Measurements from ENCODE around the gene ADD3. TPM values are rescaled to one million over a fixed set of nuclear protein-coding genes. Genes with fewer than 3 reads are reported as not detected.
A peak's percentile ranks its signal among the peaks of the same experiment; 100 is the strongest.

Gene ADD3
- total RNA-seq, 1 experiment from 2014 or later, result 32.4 TPM

- no peaks in the 10 kb centered on the region for H3K36me3 ChIP-seq (ENCODE audit: control insufficient read depth, insufficient read depth, low read length)
- no peaks in the 10 kb centered on the region for H3K4me1 ChIP-seq (ENCODE audit: control insufficient read depth, insufficient read depth, low read length)
- no peak overlapping the region for H3K4me3 ChIP-seq (ENCODE audit: low read depth in 2 of 2, low read length in 2 of 2)
- POLR2A ChIA-PET, result no interaction called here
- intact Hi-C loops (cut with micrococcal nuclease; ENCODE audit: unreplicated experiment) (loop anchor here (1.0 to 5.0 kb wide), 4 partner anchors 70 to 410 kb away; partner anchors contain the start of gene MXI1), in situ Hi-C loops (cut with HindIII; ENCODE audit: low pct_unique_long_range_greater_than_20kb, low sequenced_read_pairs) (no loop called here)
- no peak overlapping the region for H3K27ac ChIP-seq (ENCODE audit: low read length)
- BruUV-seq (replicated peaks), result no TSS peak
- H3K9me3 ChIP-seq (ENCODE audit: control insufficient read depth, insufficient read depth, low read depth, low read length), result no peaks in the 10 kb centered on the region
- TF ChIP-seq, protein P1, sequence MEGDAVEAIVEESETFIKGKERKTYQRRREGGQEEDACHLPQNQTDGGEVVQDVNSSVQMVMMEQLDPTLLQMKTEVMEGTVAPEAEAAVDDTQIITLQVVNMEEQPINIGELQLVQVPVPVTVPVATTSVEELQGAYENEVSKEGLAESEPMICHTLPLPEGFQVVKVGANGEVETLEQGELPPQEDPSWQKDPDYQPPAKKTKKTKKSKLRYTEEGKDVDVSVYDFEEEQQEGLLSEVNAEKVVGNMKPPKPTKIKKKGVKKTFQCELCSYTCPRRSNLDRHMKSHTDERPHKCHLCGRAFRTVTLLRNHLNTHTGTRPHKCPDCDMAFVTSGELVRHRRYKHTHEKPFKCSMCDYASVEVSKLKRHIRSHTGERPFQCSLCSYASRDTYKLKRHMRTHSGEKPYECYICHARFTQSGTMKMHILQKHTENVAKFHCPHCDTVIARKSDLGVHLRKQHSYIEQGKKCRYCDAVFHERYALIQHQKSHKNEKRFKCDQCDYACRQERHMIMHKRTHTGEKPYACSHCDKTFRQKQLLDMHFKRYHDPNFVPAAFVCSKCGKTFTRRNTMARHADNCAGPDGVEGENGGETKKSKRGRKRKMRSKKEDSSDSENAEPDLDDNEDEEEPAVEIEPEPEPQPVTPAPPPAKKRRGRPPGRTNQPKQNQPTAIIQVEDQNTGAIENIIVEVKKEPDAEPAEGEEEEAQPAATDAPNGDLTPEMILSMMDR (IDR thresholded peaks at IDR 0.05), result peak; percentile 78; the same call in 1 of the 2 replicates
- TF ChIP-seq REST (IDR thresholded peaks at IDR 0.05; ENCODE audit: insufficient read depth in 1 of 2, low read depth in 2 of 2, low read length in 1 of 2) (no peak), TCF7L2 (IDR thresholded peaks at IDR 0.05; ENCODE audit: low read depth, low read length) (no peak), SIN3A (IDR thresholded peaks at IDR 0.05; ENCODE audit: borderline replicate concordance, insufficient read depth, low read depth, low read length) (no peak), POLR2AphosphoS5 (IDR thresholded peaks at IDR 0.05; ENCODE audit: low read depth, low read length) (no peak)
- peak; percentile 59 for DNase-seq (ENCODE audit: low read depth, low spot score)
- CTCF ChIA-PET, result interaction anchor here (1.1 to 1.6 kb wide), 2 partner anchors 8 to 141 kb away, joined by 4 to 5 read pairs; no protein-coding TSS in a partner anchor
- ATAC-seq, result peak; percentile 84
- H3K27me3 ChIP-seq (ENCODE audit: control insufficient read depth, insufficient read depth, low read length), result no peaks in the 10 kb centered on the region
Observed at GRCh38 chr10:110137142-110137545, 129.4 kb downstream of the ADD3 start.

- Histone ChIP-seq H3K4me3 (ENCODE audit: low read depth in 2 of 2, low read length in 2 of 2) (no peak overlapping the region), H3K27ac (ENCODE audit: low read length) (no peak overlapping the region), H3K27me3 (ENCODE audit: control insufficient read depth, insufficient read depth, low read length) (no peaks in the 10 kb centered on the region; the same call in 1 of the 2 replicates), H3K36me3 (ENCODE audit: control insufficient read depth, insufficient read depth, low read length) (no peaks in the 10 kb centered on the region), H3K4me1 (ENCODE audit: control insufficient read depth, insufficient read depth, low read length) (no peaks in the 10 kb centered on the region), H3K9me3 (ENCODE audit: control insufficient read depth, insufficient read depth, low read depth, low read length) (no peaks in the 10 kb centered on the region)
- ChIA-PET CTCF (interaction anchor here (0.6 to 1.6 kb wide), 9 partner anchors 10 to 1991 kb away, joined by 3 to 6 read pairs (median 4); partner anchors contain the start of gene SMNDC1), POLR2A (no interaction called here)
- TF ChIP-seq, protein P1 (IDR thresholded peaks at IDR 0.05), result peak; percentile 76; the same call in 1 of the 2 replicates
- no peak for TF ChIP-seq REST (IDR thresholded peaks at IDR 0.05; ENCODE audit: insufficient read depth in 1 of 2, low read depth in 2 of 2, low read length in 1 of 2)
- DNase-seq (ENCODE audit: low read depth, low spot score) (peak; percentile 18), ATAC-seq (peak; percentile 73)
- BruUV-seq (replicated peaks), result no TSS peak
- intact Hi-C loops (cut with micrococcal nuclease; ENCODE audit: unreplicated experiment) (loop anchor here (2.0 to 5.0 kb wide), 3 partner anchors 69 to 409 kb away; partner anchors contain the start of gene MXI1), in situ Hi-C loops (cut with HindIII; ENCODE audit: low pct_unique_long_range_greater_than_20kb, low sequenced_read_pairs) (no loop called here)
Observed at GRCh38 chr10:110138197-110138812, 130.5 kb downstream of the ADD3 start.

All from Panc1 (cell line).